Right lobe of liver (tissue), 6 donors: ENCODE data around the gene CELSR3. TPM values are rescaled to one million over a fixed set of nuclear protein-coding genes. Genes with fewer than 3 reads are reported as not detected.

ENCODE experiments used
- ATAC-seq, 4 donors: fragments of 200-7000 bp; cut with Tn5 transposase; one replicate each; pipeline ENCODE4 v1.9.1; 2020; ENCODE audit warnings: mild to moderate bottlenecking in 4 of 4, moderate library complexity in 4 of 4
- DNase-seq, 3 donors: peaks; one replicate each; pipeline ENCODE4 v3.0.0-alpha.2; 2020
- H3K27ac ChIP-seq, 3 donors: fragments of 200-600 bp; one replicate each; pipeline ENCODE4 v1.8.0; 2022
- H3K27me3 ChIP-seq, 2 donors: fragments of 200-600 bp; one replicate each; pipeline ENCODE4 v1.8.0; 2022
- H3K36me3 ChIP-seq, 4 donors: fragments of 200-600 bp; sonication (generic) in 1 of 4; one replicate each; pipeline versions ENCODE4 v1.5.1 to v1.8.0; 2017 to 2022; ENCODE audit warnings: control low read depth in 1 of 4
- H3K4me1 ChIP-seq, 4 donors: fragments of 200-600 bp; sonication (generic) in 1 of 4; one replicate each; pipeline versions ENCODE4 v1.5.1 to v1.8.0; 2017 to 2022; ENCODE audit warnings: control low read depth in 1 of 4
- H3K4me3 ChIP-seq, 3 donors: fragments of 200-600 bp; one replicate each; pipeline ENCODE4 v1.8.0; 2022
- H3K9me3 ChIP-seq, 4 donors: fragments of 200-600 bp; sonication (generic) in 1 of 4; one replicate each; pipeline versions ENCODE4 v1.5.1 to v1.8.0; 2017 to 2022; ENCODE audit warnings: control low read depth in 1 of 4
- CTCF ChIP-seq, 4 donors: fragments of 200-600 bp in 3 of 4; fragments of 450-650 bp in 1 of 4; IDR thresholded peaks; one replicate each; pipeline versions ENCODE4 v1.5.1 to v1.8.0; 2016 to 2022; ENCODE audit warnings: antibody characterized with exemption in 4 of 4, mild to moderate bottlenecking in 2 of 4
- POLR2A ChIP-seq: fragments of 450-650 bp; IDR thresholded peaks from one replicate; pipeline ENCODE4 v1.6.1; 2017; ENCODE audit warnings: antibody characterized with exemption, mild to moderate bottlenecking
- WGBS: methylation state at CpG from one replicate; pipeline ENCODE4 v1.1.6; 2018; ENCODE audit warnings: low coverage, low lambda C conversion rate; ENCODE audit not compliant: insufficient coverage; ENCODE audit errors: missing lambda C conversion rate; 5-methylcytosine and 5-hydroxymethylcytosine counted together
- intact Hi-C, 2 donors: fragments of 100-400 bp; cut with DNase I; formaldehyde crosslinking; loops; one replicate each; pipeline versions ENCODE4 v1.11.2 to v1.14.1; 2022
- total RNA-seq, 6 experiments: library from RNA; depleted of rRNA in 2 of 6; stranded (reverse); fragments of >200 nt in 2 of 6; fragmentation: NEBNext Ultra II Directional in 3 of 6; extraction: Animal tissue kit (Norgen Biotek cat#: 25700) in 3 of 6; gene quantifications; one replicate each; pipeline versions ENCODE4 v1.1.0 to v1.2.4, GENCODE V29; 2016 to 2023
- donor health status: DM: no; HTN: yes; CAD: no.
- donor health status: DM: no; HTN: no; CAD: no.
- donor health status: DM: no; HTN: no; CAD: no.
- donor health status: DM: no; HTN: yes; CAD: no.
- donor health status: DM: no; HTN: yes; CAD: no.

Gene CELSR3
- total RNA-seq, 6 experiments from 2014 or later = 0.15 to 0.68 (median 0.34) TPM

- peak overlapping the region; percentile 19 to 50 (median 44) for H3K27ac ChIP-seq
- ATAC-seq (peak; percentile 58 to 67 (median 62)), DNase-seq (peak; percentile 70 to 74 (median 73))
- no peaks in the 10 kb centered on the region for H3K9me3 ChIP-seq
- no peaks in the 10 kb centered on the region for H3K27me3 ChIP-seq
- peaks cover 0 to 11% (median 0%) of the 10 kb centered on the region in 4 donors for H3K4me1 ChIP-seq
- H3K4me3 ChIP-seq = peak overlapping the region; percentile 66 to 95 (median 93)
- peaks cover 0 to 4% (median 0%) of the 10 kb centered on the region in 4 donors for H3K36me3 ChIP-seq
- TF ChIP-seq CTCF (IDR thresholded peaks at IDR 0.05) = no peak
- TF ChIP-seq POLR2A = no peak
- intact Hi-C loops = no loop called here
- WGBS = no CpG with 5 or more reads among the region's 30 CpGs
These were observed 27.9 kb downstream of the CELSR3 start for GRCh38 chr3:48634661-48635221.

DNA sequence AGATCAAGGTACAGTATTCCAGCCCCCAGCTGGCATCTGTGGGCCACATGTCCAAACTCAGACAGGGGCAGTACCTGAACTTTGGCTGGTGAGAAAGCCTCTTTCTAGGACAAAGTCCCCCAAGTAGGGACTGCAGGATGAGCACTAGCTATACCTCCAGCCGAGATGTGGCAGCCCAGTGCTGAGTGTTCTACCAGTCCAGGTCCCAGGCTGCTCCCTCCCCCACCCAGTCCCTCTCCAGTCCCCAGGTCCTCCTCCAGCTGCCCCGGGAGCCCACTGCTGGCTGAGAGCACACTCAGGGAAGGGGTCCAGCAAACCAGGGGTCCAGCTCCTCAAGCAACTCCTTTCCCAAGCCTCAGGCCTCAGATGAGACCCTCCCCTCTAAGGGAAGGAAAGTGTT is 28.9 kb downstream of the CELSR3 start:
- TF ChIP-seq POLR2A (no peak), CTCF (IDR thresholded peaks at IDR 0.05) (no peak)
- WGBS = no CpG with 5 or more reads among the region's 2 CpGs
- Histone ChIP-seq H3K27me3 (no peaks in the 10 kb centered on the region), H3K36me3 (peaks cover 0 to 7% (median 0%) of the 10 kb centered on the region in 4 donors), H3K4me3 (no peak overlapping the region), H3K27ac (no peak overlapping the region), H3K4me1 (peaks cover 0 to 11% (median 0%) of the 10 kb centered on the region in 4 donors), H3K9me3 (no peaks in the 10 kb centered on the region)
- intact Hi-C loops = no loop called here
- ATAC-seq (no peak), DNase-seq (no peak)

GRCh38 chr3:48633256-48633655 is 29.4 kb downstream of the CELSR3 start:
- H3K27me3 ChIP-seq = no peaks in the 10 kb centered on the region
- DNase-seq = no peak
- H3K27ac ChIP-seq = no peak overlapping the region
- peaks cover 0 to 11% (median 0%) of the 10 kb centered on the region in 4 donors for H3K4me1 ChIP-seq
- no peak for ATAC-seq
- no peak for TF ChIP-seq POLR2A
- TF ChIP-seq CTCF (IDR thresholded peaks at IDR 0.05) = no peak
- peaks cover 0 to 7% (median 0%) of the 10 kb centered on the region in 4 donors for H3K36me3 ChIP-seq
- 100% methylated on average over 4 of the region's 15 CpGs for WGBS
- H3K4me3 ChIP-seq = no peak overlapping the region
- intact Hi-C loops = no loop called here
- no peaks in the 10 kb centered on the region for H3K9me3 ChIP-seq

DNA sequence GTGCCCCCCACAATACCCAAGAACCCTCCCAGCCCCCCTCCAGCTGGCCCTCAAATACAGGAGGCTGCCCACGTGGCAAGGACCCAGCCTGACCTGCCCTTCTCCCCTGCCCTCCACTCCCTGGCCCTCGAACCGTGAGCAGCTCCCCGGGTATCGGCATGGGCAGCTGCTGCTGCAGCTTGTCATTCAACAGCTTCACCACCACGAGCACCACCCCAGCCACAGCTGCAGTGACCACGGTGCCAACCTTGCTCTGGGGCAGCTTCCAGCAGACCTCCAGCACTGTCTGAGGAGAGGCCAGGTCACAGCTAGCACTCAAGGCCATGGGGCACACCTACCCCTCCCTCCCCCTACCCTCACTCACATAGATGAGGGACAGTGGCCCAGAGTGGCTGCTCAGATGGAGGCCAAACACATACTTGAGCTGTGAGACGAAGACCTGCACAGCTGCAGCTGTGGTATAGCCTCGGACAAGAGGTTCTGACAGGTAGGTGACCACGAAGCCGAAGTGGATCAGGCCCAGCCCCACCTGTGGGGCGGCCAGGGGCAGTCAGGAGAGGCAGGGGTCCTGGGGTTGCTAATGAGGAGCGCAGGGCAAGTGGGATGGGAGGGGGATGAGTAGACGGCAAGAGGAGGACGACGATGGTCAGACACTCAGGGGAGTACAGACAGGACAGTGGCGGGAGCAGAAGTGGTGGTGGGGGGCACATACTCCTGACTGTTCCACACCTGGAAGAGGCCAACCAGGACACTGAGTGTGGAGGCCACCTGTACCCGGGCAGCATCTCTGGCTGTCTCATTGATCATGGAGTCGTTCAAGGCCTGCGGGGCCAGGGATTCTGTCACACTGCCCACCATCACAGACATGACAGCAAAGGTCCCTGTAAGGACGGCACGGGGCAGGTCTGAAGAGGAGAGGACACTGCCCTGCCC is 30.9 kb downstream of the CELSR3 start:
- WGBS = 98% methylated on average over 9 of the region's 22 CpGs
- Histone ChIP-seq H3K4me3 (no peak overlapping the region), H3K4me1 (peaks cover 0 to 11% (median 0%) of the 10 kb centered on the region in 4 donors), H3K9me3 (no peaks in the 10 kb centered on the region), H3K36me3 (peaks cover 0 to 7% (median 0%) of the 10 kb centered on the region in 4 donors), H3K27ac (no peak overlapping the region), H3K27me3 (no peaks in the 10 kb centered on the region)
- intact Hi-C loops = no loop called here
- ATAC-seq = no peak
- no peak for DNase-seq
- TF ChIP-seq CTCF (IDR thresholded peaks at IDR 0.05) (no peak), POLR2A (no peak)
